Measurements from ENCODE around the gene DHDDS.

Gene DHDDS

GRCh38 chr1:26388791-26389445 lies 43.2 kb upstream of the DHDDS start:
- no peak overlapping the region for H3K9ac ChIP-seq (ENCODE audit: low read length)
- no peak overlapping the region for H3K4me3 ChIP-seq (ENCODE audit: insufficient read depth in 1 of 2, low read depth in 1 of 2, low read length in 2 of 2)
- H3K23ac ChIP-seq (ENCODE audit: low read length in 2 of 2) = no peak overlapping the region
- H3K4me1 ChIP-seq (ENCODE audit: control insufficient read depth, insufficient read depth, low read depth, low read length) = no peaks in the 10 kb centered on the region
- H3K14ac ChIP-seq (ENCODE audit: low read length in 2 of 2) = no peak overlapping the region
- H4K91ac ChIP-seq (ENCODE audit: low read length) = no peak overlapping the region
- no peak overlapping the region for H3K27ac ChIP-seq (ENCODE audit: low read length, poor library complexity, severe bottlenecking)
- no peaks in the 10 kb centered on the region for H3K36me3 ChIP-seq (ENCODE audit: control insufficient read depth in 1 of 2, insufficient read depth in 2 of 2, low read depth in 1 of 2, low read length in 2 of 2)
- H2AK5ac ChIP-seq (ENCODE audit: low read length, severe bottlenecking) = no peak overlapping the region
- WGBS = 88% methylated on average over 7 of the region's 7 CpGs
- H2BK12ac ChIP-seq (ENCODE audit: low read length in 2 of 2) = no peak overlapping the region
- no peak overlapping the region for H2AFZ ChIP-seq (ENCODE audit: low read depth, low read length)
- H3K18ac ChIP-seq (ENCODE audit: low read depth in 1 of 2, low read length in 2 of 2) = no peak overlapping the region
- no peak overlapping the region for H3K4me2 ChIP-seq (ENCODE audit: low read length, poor library complexity, severe bottlenecking)
- no peaks in the 10 kb centered on the region for H3K79me1 ChIP-seq (replicated peaks; ENCODE audit: low read length, poor library complexity, severe bottlenecking)
- H2BK15ac ChIP-seq (ENCODE audit: low read depth, poor library complexity, severe bottlenecking) = no peak overlapping the region
- no peak overlapping the region for H2BK120ac ChIP-seq (ENCODE audit: low read depth, low read length)
- H3K27me3 ChIP-seq (ENCODE audit: control insufficient read depth in 1 of 2, insufficient read depth in 1 of 2, low read length in 2 of 2) = peaks cover 4 to 23% of the 10 kb centered on the region in 2 experiments
- H3K4ac ChIP-seq (ENCODE audit: low read depth in 1 of 2, low read length in 2 of 2) = no peak overlapping the region
- H4K8ac ChIP-seq (ENCODE audit: low read length) = no peak overlapping the region
- no peak for DNase-seq
- no peak overlapping the region for H2BK5ac ChIP-seq (ENCODE audit: low read depth, low read length, poor library complexity, severe bottlenecking)
- no peaks in the 10 kb centered on the region for H3K9me3 ChIP-seq (ENCODE audit: control insufficient read depth, low read length)

GRCh38 chr1:26389604-26390247 lies 42.4 kb upstream of the DHDDS start:
- H2AK5ac ChIP-seq (ENCODE audit: low read length, severe bottlenecking) = no peak overlapping the region
- no peak overlapping the region for H4K8ac ChIP-seq (ENCODE audit: low read length)
- H3K4me3 ChIP-seq (ENCODE audit: insufficient read depth in 1 of 2, low read depth in 1 of 2, low read length in 2 of 2) = no peak overlapping the region
- H3K14ac ChIP-seq (ENCODE audit: low read length in 2 of 2) = no peak overlapping the region
- no peak overlapping the region for H2BK120ac ChIP-seq (ENCODE audit: low read depth, low read length)
- 85% methylated on average over 1 of the region's 4 CpGs for WGBS
- DNase-seq = no peak
- no peak overlapping the region for H2BK15ac ChIP-seq (ENCODE audit: low read depth, poor library complexity, severe bottlenecking)
- H3K27me3 ChIP-seq (ENCODE audit: control insufficient read depth in 1 of 2, insufficient read depth in 1 of 2, low read length in 2 of 2) = peaks cover 4 to 23% of the 10 kb centered on the region in 2 experiments
- H3K9ac ChIP-seq (ENCODE audit: low read length) = no peak overlapping the region
- H4K91ac ChIP-seq (ENCODE audit: low read length) = no peak overlapping the region
- H3K4me1 ChIP-seq (ENCODE audit: control insufficient read depth, insufficient read depth, low read depth, low read length) = no peaks in the 10 kb centered on the region
- H3K36me3 ChIP-seq (ENCODE audit: control insufficient read depth in 1 of 2, insufficient read depth in 2 of 2, low read depth in 1 of 2, low read length in 2 of 2) = no peaks in the 10 kb centered on the region
- H3K79me1 ChIP-seq (replicated peaks; ENCODE audit: low read length, poor library complexity, severe bottlenecking) = no peaks in the 10 kb centered on the region
- no peak overlapping the region for H3K27ac ChIP-seq (ENCODE audit: low read length, poor library complexity, severe bottlenecking)
- H3K9me3 ChIP-seq (ENCODE audit: control insufficient read depth, low read length) = no peaks in the 10 kb centered on the region
- no peak overlapping the region for H3K23ac ChIP-seq (ENCODE audit: low read length in 2 of 2)
- H2BK5ac ChIP-seq (ENCODE audit: low read depth, low read length, poor library complexity, severe bottlenecking) = no peak overlapping the region
- no peak overlapping the region for H3K18ac ChIP-seq (ENCODE audit: low read depth in 1 of 2, low read length in 2 of 2)
- H2AFZ ChIP-seq (ENCODE audit: low read depth, low read length) = no peak overlapping the region
- no peak overlapping the region for H2BK12ac ChIP-seq (ENCODE audit: low read length in 2 of 2)
- no peak overlapping the region for H3K4ac ChIP-seq (ENCODE audit: low read depth in 1 of 2, low read length in 2 of 2)
- H3K4me2 ChIP-seq (ENCODE audit: low read length, poor library complexity, severe bottlenecking) = no peak overlapping the region

GRCh38 chr1:26391450-26391849 lies 40.7 kb upstream of the DHDDS start:
- no peak overlapping the region for H3K4me2 ChIP-seq (ENCODE audit: low read length, poor library complexity, severe bottlenecking)
- H2BK15ac ChIP-seq (ENCODE audit: low read depth, poor library complexity, severe bottlenecking) = no peak overlapping the region
- H4K8ac ChIP-seq (ENCODE audit: low read length) = no peak overlapping the region
- no peak overlapping the region for H2AFZ ChIP-seq (ENCODE audit: low read depth, low read length)
- H4K91ac ChIP-seq (ENCODE audit: low read length) = no peak overlapping the region
- no peak overlapping the region for H3K23ac ChIP-seq (ENCODE audit: low read length in 2 of 2)
- no peak overlapping the region for H2AK5ac ChIP-seq (ENCODE audit: low read length, severe bottlenecking)
- H3K27ac ChIP-seq (ENCODE audit: low read length, poor library complexity, severe bottlenecking) = no peak overlapping the region
- no peaks in the 10 kb centered on the region for H3K4me1 ChIP-seq (ENCODE audit: control insufficient read depth, insufficient read depth, low read depth, low read length)
- peak; percentile 66 for DNase-seq
- WGBS = 7% methylated on average over 3 of the region's 3 CpGs
- H2BK12ac ChIP-seq (ENCODE audit: low read length in 2 of 2) = no peak overlapping the region
- no peaks in the 10 kb centered on the region for H3K36me3 ChIP-seq (ENCODE audit: control insufficient read depth in 1 of 2, insufficient read depth in 2 of 2, low read depth in 1 of 2, low read length in 2 of 2)
- no peak overlapping the region for H3K4ac ChIP-seq (ENCODE audit: low read depth in 1 of 2, low read length in 2 of 2)
- peaks cover 4 to 23% of the 10 kb centered on the region in 2 experiments for H3K27me3 ChIP-seq (ENCODE audit: control insufficient read depth in 1 of 2, insufficient read depth in 1 of 2, low read length in 2 of 2)
- no peak overlapping the region for H3K4me3 ChIP-seq (ENCODE audit: insufficient read depth in 1 of 2, low read depth in 1 of 2, low read length in 2 of 2)
- no peak overlapping the region for H2BK5ac ChIP-seq (ENCODE audit: low read depth, low read length, poor library complexity, severe bottlenecking)
- H2BK120ac ChIP-seq (ENCODE audit: low read depth, low read length) = no peak overlapping the region
- no peak overlapping the region for H3K9ac ChIP-seq (ENCODE audit: low read length)
- no peak overlapping the region for H3K14ac ChIP-seq (ENCODE audit: low read length in 2 of 2)
- no peaks in the 10 kb centered on the region for H3K9me3 ChIP-seq (ENCODE audit: control insufficient read depth, low read length)
- no peaks in the 10 kb centered on the region for H3K79me1 ChIP-seq (replicated peaks; ENCODE audit: low read length, poor library complexity, severe bottlenecking)
- H3K18ac ChIP-seq (ENCODE audit: low read depth in 1 of 2, low read length in 2 of 2) = no peak overlapping the region

- Histone ChIP-seq H2AFZ (ENCODE audit: low read depth, low read length) (no peak overlapping the region), H3K14ac (ENCODE audit: low read length in 2 of 2) (no peak overlapping the region), H3K36me3 (ENCODE audit: control insufficient read depth in 1 of 2, insufficient read depth in 2 of 2, low read depth in 1 of 2, low read length in 2 of 2) (no peaks in the 10 kb centered on the region), H2BK120ac (ENCODE audit: low read depth, low read length) (no peak overlapping the region), H3K4me1 (ENCODE audit: control insufficient read depth, insufficient read depth, low read depth, low read length) (no peaks in the 10 kb centered on the region), H3K79me1 (replicated peaks; ENCODE audit: low read length, poor library complexity, severe bottlenecking) (no peaks in the 10 kb centered on the region), H2AK5ac (ENCODE audit: low read length, severe bottlenecking) (no peak overlapping the region), H2BK5ac (ENCODE audit: low read depth, low read length, poor library complexity, severe bottlenecking) (no peak overlapping the region), H3K4ac (ENCODE audit: low read depth in 1 of 2, low read length in 2 of 2) (no peak overlapping the region), H3K9ac (ENCODE audit: low read length) (no peak overlapping the region), H3K27me3 (ENCODE audit: control insufficient read depth in 1 of 2, insufficient read depth in 1 of 2, low read length in 2 of 2) (peaks cover 4 to 16% of the 10 kb centered on the region in 2 experiments), H4K91ac (ENCODE audit: low read length) (no peak overlapping the region), H4K8ac (ENCODE audit: low read length) (no peak overlapping the region), H3K23ac (ENCODE audit: low read length in 2 of 2) (no peak overlapping the region), H3K18ac (ENCODE audit: low read depth in 1 of 2, low read length in 2 of 2) (no peak overlapping the region), H2BK12ac (ENCODE audit: low read length in 2 of 2) (no peak overlapping the region), H3K9me3 (ENCODE audit: control insufficient read depth, low read length) (no peaks in the 10 kb centered on the region), H3K4me2 (ENCODE audit: low read length, poor library complexity, severe bottlenecking) (no peak overlapping the region), H3K4me3 (ENCODE audit: insufficient read depth in 1 of 2, low read depth in 1 of 2, low read length in 2 of 2) (no peak overlapping the region), H2BK15ac (ENCODE audit: low read depth, poor library complexity, severe bottlenecking) (no peak overlapping the region), H3K27ac (ENCODE audit: low read length, poor library complexity, severe bottlenecking) (no peak overlapping the region)
- WGBS = 82% methylated on average over 4 of the region's 8 CpGs
- no peak for DNase-seq
Measured at GRCh38 chr1:26395754-26396153, 36.4 kb upstream of the DHDDS start.

Measured in mesenchymal stem cell (in vitro differentiated cells and primary cell).